Measurements from ENCODE around the gene SCRT2.

GRCh38 chr20:654417-654750 is 21.2 kb downstream of the SCRT2 start:
- TF ChIP-seq, protein P1, sequence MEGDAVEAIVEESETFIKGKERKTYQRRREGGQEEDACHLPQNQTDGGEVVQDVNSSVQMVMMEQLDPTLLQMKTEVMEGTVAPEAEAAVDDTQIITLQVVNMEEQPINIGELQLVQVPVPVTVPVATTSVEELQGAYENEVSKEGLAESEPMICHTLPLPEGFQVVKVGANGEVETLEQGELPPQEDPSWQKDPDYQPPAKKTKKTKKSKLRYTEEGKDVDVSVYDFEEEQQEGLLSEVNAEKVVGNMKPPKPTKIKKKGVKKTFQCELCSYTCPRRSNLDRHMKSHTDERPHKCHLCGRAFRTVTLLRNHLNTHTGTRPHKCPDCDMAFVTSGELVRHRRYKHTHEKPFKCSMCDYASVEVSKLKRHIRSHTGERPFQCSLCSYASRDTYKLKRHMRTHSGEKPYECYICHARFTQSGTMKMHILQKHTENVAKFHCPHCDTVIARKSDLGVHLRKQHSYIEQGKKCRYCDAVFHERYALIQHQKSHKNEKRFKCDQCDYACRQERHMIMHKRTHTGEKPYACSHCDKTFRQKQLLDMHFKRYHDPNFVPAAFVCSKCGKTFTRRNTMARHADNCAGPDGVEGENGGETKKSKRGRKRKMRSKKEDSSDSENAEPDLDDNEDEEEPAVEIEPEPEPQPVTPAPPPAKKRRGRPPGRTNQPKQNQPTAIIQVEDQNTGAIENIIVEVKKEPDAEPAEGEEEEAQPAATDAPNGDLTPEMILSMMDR (IDR thresholded peaks at IDR 0.05), result no peak
- no peak for TF ChIP-seq EZH2 (IDR thresholded peaks at IDR 0.05)

Data from neural progenitor cell (in vitro differentiated cells).